ENCODE data around the gene C3orf80. TPM values are rescaled to one million over a fixed set of nuclear protein-coding genes. Genes with fewer than 3 reads are reported as not detected.
"Not testable (repeated sequence)": the region's sequence is repeated elsewhere in the genome, so short reads cannot be mapped to it uniquely, and the experiment has no call there.

The C3orf80 gene
- total RNA-seq, 1 donor from 2014 or later, result 1.2 TPM

- H3K4me3 ChIP-seq (ENCODE audit: low read depth, low read length), result no peak overlapping the region
- H3K36me3 ChIP-seq (ENCODE audit: control insufficient read depth, insufficient read depth, low read length), result no peaks in the 10 kb centered on the region
- H3K27me3 ChIP-seq (ENCODE audit: control insufficient read depth, insufficient read depth, low read length), result no peaks in the 10 kb centered on the region
- no peak for DNase-seq (ENCODE audit: low read depth)
- TF ChIP-seq CTCF (IDR thresholded peaks at IDR 0.05; ENCODE audit: insufficient read depth, low read length, poor library complexity, severe bottlenecking), result no peak
Observed at GRCh38 chr3:160193644-160194192, 31.5 kb upstream of the C3orf80 start.

- TF ChIP-seq CTCF (IDR thresholded peaks at IDR 0.05; ENCODE audit: insufficient read depth, low read length, poor library complexity, severe bottlenecking), result no peak
- DNase-seq (ENCODE audit: low read depth), result no peak
- Histone ChIP-seq H3K4me3 (ENCODE audit: low read depth, low read length) (no peak overlapping the region), H3K36me3 (ENCODE audit: control insufficient read depth, insufficient read depth, low read length) (no peaks in the 10 kb centered on the region), H3K27me3 (ENCODE audit: control insufficient read depth, insufficient read depth, low read length) (no peaks in the 10 kb centered on the region)
Observed at GRCh38 chr3:160194438-160194837, 30.8 kb upstream of the C3orf80 start.

GRCh38 chr3:160195106-160195505 is 30.1 kb upstream of the C3orf80 start:
- no peaks in the 10 kb centered on the region for H3K27me3 ChIP-seq (ENCODE audit: control insufficient read depth, insufficient read depth, low read length)
- no peak for DNase-seq (ENCODE audit: low read depth)
- TF ChIP-seq CTCF (IDR thresholded peaks at IDR 0.05; ENCODE audit: insufficient read depth, low read length, poor library complexity, severe bottlenecking), result no peak
- no peaks in the 10 kb centered on the region for H3K36me3 ChIP-seq (ENCODE audit: control insufficient read depth, insufficient read depth, low read length)
- H3K4me3 ChIP-seq (ENCODE audit: low read depth, low read length), result no peak overlapping the region

- no peak for DNase-seq (ENCODE audit: low read depth)
- Histone ChIP-seq H3K27me3 (ENCODE audit: control insufficient read depth, insufficient read depth, low read length) (no peaks in the 10 kb centered on the region), H3K4me3 (ENCODE audit: low read depth, low read length) (no peak overlapping the region), H3K36me3 (ENCODE audit: control insufficient read depth, insufficient read depth, low read length) (no peaks in the 10 kb centered on the region)
- no peak for TF ChIP-seq CTCF (IDR thresholded peaks at IDR 0.05; ENCODE audit: insufficient read depth, low read length, poor library complexity, severe bottlenecking)
Observed at GRCh38 chr3:160196511-160197104, 28.6 kb upstream of the C3orf80 start.

- H3K27me3 ChIP-seq (ENCODE audit: control insufficient read depth, insufficient read depth, low read length), result no peaks in the 10 kb centered on the region
- no peak for DNase-seq (ENCODE audit: low read depth)
- no peak overlapping the region for H3K4me3 ChIP-seq (ENCODE audit: low read depth, low read length)
- TF ChIP-seq CTCF (IDR thresholded peaks at IDR 0.05; ENCODE audit: insufficient read depth, low read length, poor library complexity, severe bottlenecking), result no peak
- no peaks in the 10 kb centered on the region for H3K36me3 ChIP-seq (ENCODE audit: control insufficient read depth, insufficient read depth, low read length)
Observed at GRCh38 chr3:160199108-160199507, 26.1 kb upstream of the C3orf80 start.

- TF ChIP-seq CTCF (IDR thresholded peaks at IDR 0.05; ENCODE audit: insufficient read depth, low read length, poor library complexity, severe bottlenecking), result no peak
- Histone ChIP-seq H3K36me3 (ENCODE audit: control insufficient read depth, insufficient read depth, low read length) (no peaks in the 10 kb centered on the region), H3K4me3 (ENCODE audit: low read depth, low read length) (no peak overlapping the region), H3K27me3 (ENCODE audit: control insufficient read depth, insufficient read depth, low read length) (no peaks in the 10 kb centered on the region)
- no peak for DNase-seq (ENCODE audit: low read depth)
Observed at GRCh38 chr3:160200353-160200752, 24.9 kb upstream of the C3orf80 start.

- not testable (repeated sequence) for H3K27me3 ChIP-seq (ENCODE audit: control insufficient read depth, insufficient read depth, low read length); H3K36me3 ChIP-seq (ENCODE audit: control insufficient read depth, insufficient read depth, low read length); H3K4me3 ChIP-seq (ENCODE audit: low read depth, low read length); DNase-seq (ENCODE audit: low read depth)
Observed at GRCh38 chr3:160204396-160205011, 20.7 kb upstream of the C3orf80 start.

All from kidney epithelial cell (primary cell).